GM10847 (cell line): ENCODE results near the gene THUMPD1.

Experiments
- POLR2A ChIP-seq: IDR thresholded peaks from 2 replicates; pipeline ENCODE4 v1.6.1; 2011; ENCODE audit not compliant: insufficient read length; ENCODE audit errors: extremely low read depth

Gene THUMPD1

GRCh38 chr16:20727181-20727580, 14.4 kb downstream of the THUMPD1 start:
- TF ChIP-seq POLR2A = no peak

GRCh38 chr16:20726661-20727060, 15.0 kb downstream of the THUMPD1 start:
- TF ChIP-seq POLR2A = no peak

DNA sequence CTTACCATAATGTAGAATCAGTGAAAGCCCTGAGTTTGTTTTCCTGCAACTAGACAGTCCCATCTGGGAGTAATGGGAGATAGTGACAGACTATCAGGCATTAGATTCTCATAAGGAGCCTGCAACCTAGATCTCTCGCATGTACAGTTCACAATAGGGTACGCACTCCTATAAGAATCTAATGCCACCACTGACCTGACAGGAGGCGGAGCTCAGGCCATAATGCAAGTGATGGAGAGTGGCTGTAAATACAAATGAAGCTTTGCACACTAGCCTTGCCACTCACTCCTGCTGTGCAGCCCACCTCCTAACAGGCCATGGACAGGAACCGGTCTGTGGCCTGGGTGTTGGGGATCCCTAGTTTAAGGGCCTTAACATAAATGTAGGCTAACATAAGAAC, 21.4 kb downstream of the THUMPD1 start:
- no peak for TF ChIP-seq POLR2A

- TF ChIP-seq POLR2A = no peak
Observed at GRCh38 chr16:20711277-20711911, 30.2 kb downstream of the THUMPD1 start.

- TF ChIP-seq POLR2A = no peak
Observed at GRCh38 chr16:20707461-20707860, 34.2 kb downstream of the THUMPD1 start.

GRCh38 chr16:20704281-20704680, 37.3 kb downstream of the THUMPD1 start:
- no peak for TF ChIP-seq POLR2A

DNA sequence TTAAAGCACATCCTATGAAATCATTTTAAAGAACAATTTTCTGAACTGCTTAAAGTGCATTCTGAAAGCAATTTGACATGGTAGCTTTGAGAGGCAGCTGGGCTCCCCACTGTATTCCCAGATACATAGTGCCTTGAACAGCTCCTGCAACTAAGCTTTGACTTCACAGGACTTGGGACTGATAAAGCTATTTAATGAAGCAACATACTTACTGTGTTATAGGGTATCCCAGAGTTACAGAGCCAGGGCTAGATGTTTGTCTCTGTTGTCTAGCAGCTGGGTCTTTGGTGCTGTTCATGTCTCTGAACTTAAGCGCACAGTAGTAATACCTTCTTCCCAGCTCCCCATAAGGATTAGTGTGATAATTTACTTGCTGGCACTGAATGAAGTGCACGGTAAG, 45.0 kb downstream of the THUMPD1 start:
- TF ChIP-seq POLR2A = no peak

DNA sequence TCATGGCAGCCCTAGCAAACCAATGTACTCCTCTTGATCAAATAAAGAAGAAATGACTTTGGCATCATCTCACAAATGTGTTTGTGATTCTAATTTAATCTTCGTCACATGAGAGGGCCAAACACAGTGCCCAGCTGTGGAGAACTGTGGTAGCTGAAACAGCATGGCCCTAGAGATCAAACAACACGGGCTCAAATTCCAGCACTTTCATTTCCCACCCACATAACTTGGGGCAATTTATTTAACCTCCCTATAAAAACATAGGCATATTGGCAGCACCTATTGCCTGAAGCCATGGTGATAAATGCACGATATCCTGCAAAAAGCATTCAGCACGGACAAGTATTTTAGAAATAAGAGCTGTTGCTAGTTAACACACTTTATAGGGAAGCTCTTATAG, 46.6 kb downstream of the THUMPD1 start:
- no peak for TF ChIP-seq POLR2A

DNA sequence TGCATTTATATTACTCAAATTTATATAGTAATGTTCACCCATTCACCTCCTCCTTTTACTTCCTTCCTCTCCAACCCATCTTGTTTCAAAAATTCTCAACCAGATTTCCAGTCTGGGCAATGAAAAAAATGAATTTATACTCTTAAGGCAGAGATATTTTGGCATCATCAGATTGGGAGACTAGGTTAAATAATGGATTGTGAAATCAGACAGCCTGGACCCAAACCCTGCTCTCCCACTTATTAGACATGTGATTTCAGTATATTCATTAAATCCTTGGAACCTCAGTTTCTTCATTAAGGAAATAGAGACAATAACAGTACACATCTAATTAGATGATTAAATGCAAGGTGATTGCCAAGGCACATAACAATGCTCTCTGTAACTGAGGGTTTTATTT, 52.0 kb downstream of the THUMPD1 start:
- TF ChIP-seq POLR2A = no peak

DNA sequence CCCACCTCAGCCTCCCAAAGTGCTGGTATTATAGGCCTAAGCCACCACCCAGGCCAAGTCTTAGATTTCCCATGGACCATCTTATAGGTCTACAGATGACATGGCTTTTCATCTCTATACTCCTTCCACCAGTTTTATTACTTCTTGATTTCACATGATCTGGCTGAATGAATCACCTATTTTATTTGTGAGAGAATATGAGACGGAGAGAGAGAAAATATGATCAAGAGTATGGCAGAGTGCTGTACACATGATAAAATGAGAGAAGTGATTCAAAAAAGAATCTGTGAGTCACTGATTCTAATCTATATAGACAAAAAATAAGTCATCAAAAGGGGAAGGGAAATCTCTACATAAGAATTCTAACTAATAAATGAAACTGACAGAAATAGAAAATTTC, 57.8 kb downstream of the THUMPD1 start:
- no peak for TF ChIP-seq POLR2A
